ENCODE data around the gene AGK. TPM values are rescaled to one million over a fixed set of nuclear protein-coding genes. Genes with fewer than 3 reads are reported as not detected.

Gene AGK
- total and polyA plus RNA-seq, 4 donors: 7.2 to 13.6 (median 8.9) TPM

DNA sequence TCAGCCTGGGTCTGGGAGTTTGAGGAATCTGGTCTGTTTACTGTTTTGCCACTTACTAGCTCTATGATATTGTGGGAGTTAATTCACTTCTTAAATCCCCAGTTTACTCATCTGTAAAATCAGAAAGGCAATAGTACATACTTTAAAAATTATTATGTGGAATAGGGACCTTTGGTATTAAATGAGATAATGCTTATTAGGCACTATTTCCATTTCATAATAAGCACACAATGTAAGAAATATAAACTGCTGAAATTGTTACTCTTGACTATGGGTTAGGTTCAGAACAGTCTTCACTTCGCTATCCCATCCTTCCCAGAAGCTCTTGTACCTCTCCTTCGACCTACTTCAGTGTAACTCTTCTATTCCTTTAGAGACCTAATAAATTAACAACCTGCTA lies 47.2 kb downstream of the AGK start:
- no peak overlapping the region for H3K27ac ChIP-seq (ENCODE audit: low read depth in 1 of 2, low read length in 2 of 2)
- no peak overlapping the region for H3K9ac ChIP-seq (ENCODE audit: low read depth in 1 of 2, low read length in 2 of 2)
- no peaks in the 10 kb centered on the region for H3K9me3 ChIP-seq (ENCODE audit: control insufficient read depth in 4 of 4, low read length in 3 of 4)
- H3K36me3 ChIP-seq (ENCODE audit: control insufficient read depth in 4 of 4, insufficient read depth in 3 of 4, low read depth in 1 of 4, low read length in 3 of 4): peaks cover 0 to 2% (median 0%) of the 10 kb centered on the region in 4 donors
- peaks cover 1 to 13% (median 9%) of the 10 kb centered on the region in 4 donors for H3K4me1 ChIP-seq (ENCODE audit: control insufficient read depth in 4 of 4, insufficient read depth in 4 of 4, low read length in 3 of 4)
- 96% methylated on average over 2 of the region's 2 CpGs for WGBS
- no peaks in the 10 kb centered on the region for H3K27me3 ChIP-seq (ENCODE audit: control insufficient read depth in 4 of 4, insufficient read depth in 4 of 4, low read length in 3 of 4)
- no peak for TF ChIP-seq EGR1 (IDR thresholded peaks at IDR 0.05; ENCODE audit: low read depth in 2 of 2)
- TF ChIP-seq, protein P1, sequence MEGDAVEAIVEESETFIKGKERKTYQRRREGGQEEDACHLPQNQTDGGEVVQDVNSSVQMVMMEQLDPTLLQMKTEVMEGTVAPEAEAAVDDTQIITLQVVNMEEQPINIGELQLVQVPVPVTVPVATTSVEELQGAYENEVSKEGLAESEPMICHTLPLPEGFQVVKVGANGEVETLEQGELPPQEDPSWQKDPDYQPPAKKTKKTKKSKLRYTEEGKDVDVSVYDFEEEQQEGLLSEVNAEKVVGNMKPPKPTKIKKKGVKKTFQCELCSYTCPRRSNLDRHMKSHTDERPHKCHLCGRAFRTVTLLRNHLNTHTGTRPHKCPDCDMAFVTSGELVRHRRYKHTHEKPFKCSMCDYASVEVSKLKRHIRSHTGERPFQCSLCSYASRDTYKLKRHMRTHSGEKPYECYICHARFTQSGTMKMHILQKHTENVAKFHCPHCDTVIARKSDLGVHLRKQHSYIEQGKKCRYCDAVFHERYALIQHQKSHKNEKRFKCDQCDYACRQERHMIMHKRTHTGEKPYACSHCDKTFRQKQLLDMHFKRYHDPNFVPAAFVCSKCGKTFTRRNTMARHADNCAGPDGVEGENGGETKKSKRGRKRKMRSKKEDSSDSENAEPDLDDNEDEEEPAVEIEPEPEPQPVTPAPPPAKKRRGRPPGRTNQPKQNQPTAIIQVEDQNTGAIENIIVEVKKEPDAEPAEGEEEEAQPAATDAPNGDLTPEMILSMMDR (IDR thresholded peaks at IDR 0.05; ENCODE audit: low read depth, low read length, missing input control): no peak
- TF ChIP-seq SP1 (IDR thresholded peaks at IDR 0.05): no peak
- no peak for TF ChIP-seq YY1 (IDR thresholded peaks at IDR 0.05)
- TF ChIP-seq, protein P2, sequence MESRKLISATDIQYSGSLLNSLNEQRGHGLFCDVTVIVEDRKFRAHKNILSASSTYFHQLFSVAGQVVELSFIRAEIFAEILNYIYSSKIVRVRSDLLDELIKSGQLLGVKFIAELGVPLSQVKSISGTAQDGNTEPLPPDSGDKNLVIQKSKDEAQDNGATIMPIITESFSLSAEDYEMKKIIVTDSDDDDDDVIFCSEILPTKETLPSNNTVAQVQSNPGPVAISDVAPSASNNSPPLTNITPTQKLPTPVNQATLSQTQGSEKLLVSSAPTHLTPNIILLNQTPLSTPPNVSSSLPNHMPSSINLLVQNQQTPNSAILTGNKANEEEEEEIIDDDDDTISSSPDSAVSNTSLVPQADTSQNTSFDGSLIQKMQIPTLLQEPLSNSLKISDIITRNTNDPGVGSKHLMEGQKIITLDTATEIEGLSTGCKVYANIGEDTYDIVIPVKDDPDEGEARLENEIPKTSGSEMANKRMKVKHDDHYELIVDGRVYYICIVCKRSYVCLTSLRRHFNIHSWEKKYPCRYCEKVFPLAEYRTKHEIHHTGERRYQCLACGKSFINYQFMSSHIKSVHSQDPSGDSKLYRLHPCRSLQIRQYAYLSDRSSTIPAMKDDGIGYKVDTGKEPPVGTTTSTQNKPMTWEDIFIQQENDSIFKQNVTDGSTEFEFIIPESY (IDR thresholded peaks at IDR 0.05): no peak
- no peak for TF ChIP-seq NR2F2 (IDR thresholded peaks at IDR 0.05)
- no peak for TF ChIP-seq HNF4G (IDR thresholded peaks at IDR 0.05)
- TF ChIP-seq JUND (IDR thresholded peaks at IDR 0.05): no peak
- TF ChIP-seq GABPA (IDR thresholded peaks at IDR 0.05 in 1 of 2, conservative IDR thresholded peaks at IDR 0.05 in 1 of 2): no peak
- TF ChIP-seq, protein P3, sequence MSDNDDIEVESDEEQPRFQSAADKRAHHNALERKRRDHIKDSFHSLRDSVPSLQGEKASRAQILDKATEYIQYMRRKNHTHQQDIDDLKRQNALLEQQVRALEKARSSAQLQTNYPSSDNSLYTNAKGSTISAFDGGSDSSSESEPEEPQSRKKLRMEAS (IDR thresholded peaks at IDR 0.05): no peak
- TF ChIP-seq FOXA2 (IDR thresholded peaks at IDR 0.05): no peak
- no peak for TF ChIP-seq TAF1 (conservative IDR thresholded peaks at IDR 0.05)
- TF ChIP-seq, protein P4, sequence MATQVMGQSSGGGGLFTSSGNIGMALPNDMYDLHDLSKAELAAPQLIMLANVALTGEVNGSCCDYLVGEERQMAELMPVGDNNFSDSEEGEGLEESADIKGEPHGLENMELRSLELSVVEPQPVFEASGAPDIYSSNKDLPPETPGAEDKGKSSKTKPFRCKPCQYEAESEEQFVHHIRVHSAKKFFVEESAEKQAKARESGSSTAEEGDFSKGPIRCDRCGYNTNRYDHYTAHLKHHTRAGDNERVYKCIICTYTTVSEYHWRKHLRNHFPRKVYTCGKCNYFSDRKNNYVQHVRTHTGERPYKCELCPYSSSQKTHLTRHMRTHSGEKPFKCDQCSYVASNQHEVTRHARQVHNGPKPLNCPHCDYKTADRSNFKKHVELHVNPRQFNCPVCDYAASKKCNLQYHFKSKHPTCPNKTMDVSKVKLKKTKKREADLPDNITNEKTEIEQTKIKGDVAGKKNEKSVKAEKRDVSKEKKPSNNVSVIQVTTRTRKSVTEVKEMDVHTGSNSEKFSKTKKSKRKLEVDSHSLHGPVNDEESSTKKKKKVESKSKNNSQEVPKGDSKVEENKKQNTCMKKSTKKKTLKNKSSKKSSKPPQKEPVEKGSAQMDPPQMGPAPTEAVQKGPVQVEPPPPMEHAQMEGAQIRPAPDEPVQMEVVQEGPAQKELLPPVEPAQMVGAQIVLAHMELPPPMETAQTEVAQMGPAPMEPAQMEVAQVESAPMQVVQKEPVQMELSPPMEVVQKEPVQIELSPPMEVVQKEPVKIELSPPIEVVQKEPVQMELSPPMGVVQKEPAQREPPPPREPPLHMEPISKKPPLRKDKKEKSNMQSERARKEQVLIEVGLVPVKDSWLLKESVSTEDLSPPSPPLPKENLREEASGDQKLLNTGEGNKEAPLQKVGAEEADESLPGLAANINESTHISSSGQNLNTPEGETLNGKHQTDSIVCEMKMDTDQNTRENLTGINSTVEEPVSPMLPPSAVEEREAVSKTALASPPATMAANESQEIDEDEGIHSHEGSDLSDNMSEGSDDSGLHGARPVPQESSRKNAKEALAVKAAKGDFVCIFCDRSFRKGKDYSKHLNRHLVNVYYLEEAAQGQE (IDR thresholded peaks at IDR 0.05): no peak
- TF ChIP-seq, protein P5, sequence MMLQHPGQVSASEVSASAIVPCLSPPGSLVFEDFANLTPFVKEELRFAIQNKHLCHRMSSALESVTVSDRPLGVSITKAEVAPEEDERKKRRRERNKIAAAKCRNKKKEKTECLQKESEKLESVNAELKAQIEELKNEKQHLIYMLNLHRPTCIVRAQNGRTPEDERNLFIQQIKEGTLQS (IDR thresholded peaks at IDR 0.05): no peak
- TF ChIP-seq RXRA (IDR thresholded peaks at IDR 0.05): no peak
- no peak for TF ChIP-seq HNF4A (conservative IDR thresholded peaks at IDR 0.05)
- TF ChIP-seq FOXA1 (IDR thresholded peaks at IDR 0.05): no peak
- TF ChIP-seq RAD21 (IDR thresholded peaks at IDR 0.05): no peak
- DNase-seq (ENCODE audit: low spot score): no peak
- no peak overlapping the region for H3K4me3 ChIP-seq (ENCODE audit: low read depth in 1 of 3, low read length in 3 of 3)
